Neural cell (in vitro differentiated cells): Measurements from ENCODE around the gene SCARB2.

Experiments
- MXI1 ChIP-seq: fragments of 450-650 bp; conservative IDR thresholded peaks from 2 replicates; pipeline ENCODE4 v1.6.1; 2014; ENCODE audit warnings: antibody characterized with exemption, mild to moderate bottlenecking; ENCODE audit not compliant: poor library complexity, severe bottlenecking
- POLR2AphosphoS5 ChIP-seq: IDR thresholded peaks from 2 replicates; pipeline ENCODE4 v1.6.1; 2012

- TF ChIP-seq POLR2AphosphoS5 (no peak), MXI1 (no peak)
Observed at GRCh38 chr4:76238236-76238635, 24.6 kb upstream of the SCARB2 start.
